HepG2 (cell line): ENCODE results near the gene PIP5KL1. TPM values are rescaled to one million over a fixed set of nuclear protein-coding genes. Genes with fewer than 3 reads are reported as not detected.

Experiments used
- BCL6 ChIP-seq: IDR thresholded peaks from 2 replicates; pipeline ENCODE4 v1.6.1; 2016; ENCODE audit warnings: missing genetic modification reagents, missing compliant biosample characterization
- DR1 ChIP-seq: sonication (generic); formaldehyde crosslinking; IDR thresholded peaks from 2 replicates; pipeline ENCODE4 v1.8.0; 2021; ENCODE audit warnings: mild to moderate bottlenecking, missing genetic modification reagents, inconsistent platforms
- EEA1 ChIP-seq: sonication (generic); formaldehyde crosslinking; IDR thresholded peaks from 2 replicates; pipeline ENCODE4 v1.5.1; 2020; ENCODE audit warnings: mild to moderate bottlenecking, missing genetic modification reagents, borderline replicate concordance
- EP300 ChIP-seq, 3 experiments: sonication (generic) in 1 of 3; formaldehyde crosslinking in 1 of 3; IDR thresholded peaks; 2 replicates each; pipeline versions ENCODE4 v1.5.1 to v1.6.1; 2011 to 2020; ENCODE audit warnings: low read depth in 2 of 3, low read length in 2 of 3, borderline replicate concordance in 1 of 3, improper control_type of control experiment in 1 of 3, mild to moderate bottlenecking in 1 of 3, missing genetic modification reagents in 1 of 3, moderate library complexity in 1 of 3
- HDAC1 ChIP-seq: sonication (generic); formaldehyde crosslinking; IDR thresholded peaks from 2 replicates; pipeline ENCODE4 v1.5.1; 2020; ENCODE audit warnings: mild to moderate bottlenecking, missing genetic modification reagents
- HNRNPUL1 ChIP-seq: fragments of 200-400 bp; formaldehyde crosslinking; IDR thresholded peaks from 2 replicates; pipeline ENCODE4 v1.6.1; 2017; ENCODE audit warnings: low read depth, mild to moderate bottlenecking, low read length, moderate library complexity
- KDM1A ChIP-seq: IDR thresholded peaks from 2 replicates; pipeline ENCODE4 v1.6.1; 2016; ENCODE audit warnings: missing compliant biosample characterization
- KLF12 ChIP-seq: sonication (generic); formaldehyde crosslinking; IDR thresholded peaks from 2 replicates; pipeline ENCODE4 v1.4.0; 2020; ENCODE audit warnings: missing genetic modification reagents, borderline replicate concordance
- NKX3-1 ChIP-seq: sonication (generic); formaldehyde crosslinking; IDR thresholded peaks from 2 replicates; pipeline ENCODE4 v1.5.0; 2020; ENCODE audit warnings: missing genetic modification reagents
- NR1H2 ChIP-seq: sonication (generic); formaldehyde crosslinking; IDR thresholded peaks from 2 replicates; pipeline ENCODE4 v1.8.1; 2022; ENCODE audit warnings: low read depth, missing genetic modification reagents, borderline replicate concordance
- NR2F6 ChIP-seq, 2 experiments: IDR thresholded peaks; 2 replicates each; pipeline ENCODE4 v1.6.1; 2016; ENCODE audit warnings: antibody characterized with exemption in 1 of 2, mild to moderate bottlenecking in 1 of 2
- TEAD3 ChIP-seq: optimal IDR thresholded peaks from 2 replicates; pipeline ENCODE3; 2016; ENCODE audit warnings: borderline replicate concordance
- YEATS4 ChIP-seq: sonication (generic); formaldehyde crosslinking; IDR thresholded peaks from 2 replicates; pipeline ENCODE4 v1.4.0; 2020; ENCODE audit warnings: missing genetic modification reagents, borderline replicate concordance
- ZBTB38 ChIP-seq: sonication (generic); formaldehyde crosslinking; IDR thresholded peaks from 2 replicates; pipeline ENCODE4 v1.5.1; 2020; ENCODE audit warnings: mild to moderate bottlenecking, missing genetic modification reagents
- ZBTB7A ChIP-seq: sonication (generic); formaldehyde crosslinking; IDR thresholded peaks from 2 replicates; pipeline ENCODE4 v1.8.0; 2022; ENCODE audit warnings: mild to moderate bottlenecking, missing genetic modification reagents
- ZNF326 ChIP-seq: sonication (generic); formaldehyde crosslinking; IDR thresholded peaks from 2 replicates; pipeline ENCODE4 v1.4.0; 2020; ENCODE audit warnings: missing genetic modification reagents, borderline replicate concordance
- ZNF431 ChIP-seq: sonication (generic); formaldehyde crosslinking; IDR thresholded peaks from 2 replicates; pipeline ENCODE4 v1.9.0; 2022; ENCODE audit warnings: missing genetic modification reagents, low read depth, mild to moderate bottlenecking, borderline replicate concordance
- ZNF44 ChIP-seq: sonication (generic); formaldehyde crosslinking; IDR thresholded peaks from 2 replicates; pipeline ENCODE4 v1.5.1; 2020; ENCODE audit warnings: mild to moderate bottlenecking, missing genetic modification reagents
- ZNF563 ChIP-seq: sonication (generic); formaldehyde crosslinking; IDR thresholded peaks from 2 replicates; pipeline ENCODE4 v1.8.0; 2022; ENCODE audit warnings: mild to moderate bottlenecking, moderate library complexity, missing genetic modification reagents
- ZNF607 ChIP-seq: sonication (generic); formaldehyde crosslinking; IDR thresholded peaks from 2 replicates; pipeline ENCODE4 v1.5.1; 2020; ENCODE audit warnings: missing genetic modification reagents, mild to moderate bottlenecking, borderline replicate concordance
- ZNF768 ChIP-seq: sonication (generic); formaldehyde crosslinking; IDR thresholded peaks from 2 replicates; pipeline ENCODE4 v1.4.0; 2020; ENCODE audit warnings: missing genetic modification reagents
- ZNF777 ChIP-seq: sonication (generic); formaldehyde crosslinking; IDR thresholded peaks from 2 replicates; pipeline ENCODE4 v1.4.0; 2020; ENCODE audit warnings: missing genetic modification reagents
- ZNF788 ChIP-seq: sonication (generic); formaldehyde crosslinking; IDR thresholded peaks from 2 replicates; pipeline ENCODE4 v1.5.0; 2020; ENCODE audit warnings: mild to moderate bottlenecking, missing genetic modification reagents, borderline replicate concordance
- polyA plus RNA-seq, 8 experiments: library from polyadenylated mRNA; depleted of rRNA in 3 of 8; stranded (reverse) in 7 of 8; unstranded in 1 of 8; fragments of >200 nt; fragmentation: Illumina TruSeq in 4 of 8; extraction: Trizol in 4 of 8; gene quantifications; 2 replicates each; pipeline versions ENCODE4 v1.2.1 to v1.2.3, GENCODE V29; 2011 to 2016; ENCODE audit warnings: low read depth in 4 of 8, missing spikeins in 1 of 8, mixed read lengths in 1 of 8; ENCODE audit not compliant: insufficient read depth in 1 of 8
- total RNA-seq, 5 experiments: library from RNA; depleted of rRNA; stranded (reverse); fragments of >200 nt; fragmentation: Illumina TruSeq; extraction: Trizol; gene quantifications; 2 replicates each; pipeline ENCODE4 v1.2.3, GENCODE V29; 2016; ENCODE audit warnings: low read depth in 1 of 5
- TF ChIP-seq, protein P1 (sequence below): sonication (generic); formaldehyde crosslinking; IDR thresholded peaks from 2 replicates; pipeline ENCODE4 v1.5.0; 2020; ENCODE audit warnings: missing genetic modification reagents
- TF ChIP-seq, protein P2 (sequence below): sonication (generic); formaldehyde crosslinking; IDR thresholded peaks from 2 replicates; pipeline ENCODE4 v1.8.0; 2022; ENCODE audit warnings: missing genetic modification reagents, mild to moderate bottlenecking, moderate library complexity, borderline replicate concordance
- TF ChIP-seq, protein P3 (sequence below): sonication (generic); formaldehyde crosslinking; IDR thresholded peaks from 2 replicates; pipeline ENCODE4 v1.4.0; 2020; ENCODE audit warnings: mild to moderate bottlenecking, missing genetic modification reagents

Gene PIP5KL1
- total and polyA plus RNA-seq, 2 of the 13 experiments (the other 11 are each of a cell fraction or from before 2014, with no cell fraction given), result 0.20 to 0.49 TPM

DNA sequence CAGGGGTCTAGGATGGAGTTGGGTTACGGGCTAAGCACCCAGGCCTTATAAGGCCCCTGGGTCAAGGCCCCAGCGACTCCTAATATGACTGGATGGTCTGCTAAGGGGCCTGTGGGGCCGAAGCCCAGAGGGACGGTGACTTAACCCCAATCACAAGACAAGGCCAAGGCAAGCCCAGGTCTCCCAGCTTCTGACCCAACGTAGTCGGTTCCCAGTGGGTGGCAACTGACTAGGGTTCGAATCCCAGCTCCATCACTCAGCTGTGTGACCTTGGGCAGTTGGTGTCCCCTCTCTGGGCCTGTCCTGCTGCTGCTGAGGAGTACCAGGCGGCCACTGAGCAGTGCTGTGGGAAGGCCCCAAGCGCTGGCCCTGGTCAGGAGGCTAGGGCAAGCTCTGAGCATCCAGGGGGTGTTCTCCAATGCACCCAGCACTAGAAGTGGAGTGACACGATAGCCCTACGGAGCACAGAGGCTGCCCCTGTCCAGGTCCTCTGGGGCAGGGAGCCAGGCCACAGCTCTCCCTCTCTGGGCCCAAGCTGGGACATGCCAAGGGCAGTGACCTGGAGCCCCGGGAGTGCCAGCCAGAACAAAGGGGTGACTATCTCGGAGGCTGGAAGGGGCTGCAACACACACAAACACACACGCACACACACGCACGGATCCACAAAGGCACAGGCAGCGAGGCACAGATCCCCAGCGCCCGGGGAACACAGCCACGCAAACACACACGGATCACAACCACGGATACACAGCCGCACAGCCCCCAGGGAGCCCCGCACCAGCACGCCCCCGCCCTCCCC, 53.6 kb downstream of the PIP5KL1 start (continued):
- no peak for TF ChIP-seq YEATS4 (CRISPR knock-in tag)
- TF ChIP-seq, protein P1, sequence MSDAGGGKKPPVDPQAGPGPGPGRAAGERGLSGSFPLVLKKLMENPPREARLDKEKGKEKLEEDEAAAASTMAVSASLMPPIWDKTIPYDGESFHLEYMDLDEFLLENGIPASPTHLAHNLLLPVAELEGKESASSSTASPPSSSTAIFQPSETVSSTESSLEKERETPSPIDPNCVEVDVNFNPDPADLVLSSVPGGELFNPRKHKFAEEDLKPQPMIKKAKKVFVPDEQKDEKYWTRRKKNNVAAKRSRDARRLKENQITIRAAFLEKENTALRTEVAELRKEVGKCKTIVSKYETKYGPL (CRISPR knock-in tag), result no peak
- no peak for TF ChIP-seq EP300 (IDR thresholded peaks at IDR 0.05; ENCODE audit: low read depth in 2 of 2, low read length in 2 of 2)
- TF ChIP-seq EP300 (CRISPR knock-in tag; IDR thresholded peaks at IDR 0.05; ENCODE audit: borderline replicate concordance), result no peak
- TF ChIP-seq ZNF326 (CRISPR knock-in tag), result no peak
- no peak for TF ChIP-seq BCL6
- TF ChIP-seq, protein P2, sequence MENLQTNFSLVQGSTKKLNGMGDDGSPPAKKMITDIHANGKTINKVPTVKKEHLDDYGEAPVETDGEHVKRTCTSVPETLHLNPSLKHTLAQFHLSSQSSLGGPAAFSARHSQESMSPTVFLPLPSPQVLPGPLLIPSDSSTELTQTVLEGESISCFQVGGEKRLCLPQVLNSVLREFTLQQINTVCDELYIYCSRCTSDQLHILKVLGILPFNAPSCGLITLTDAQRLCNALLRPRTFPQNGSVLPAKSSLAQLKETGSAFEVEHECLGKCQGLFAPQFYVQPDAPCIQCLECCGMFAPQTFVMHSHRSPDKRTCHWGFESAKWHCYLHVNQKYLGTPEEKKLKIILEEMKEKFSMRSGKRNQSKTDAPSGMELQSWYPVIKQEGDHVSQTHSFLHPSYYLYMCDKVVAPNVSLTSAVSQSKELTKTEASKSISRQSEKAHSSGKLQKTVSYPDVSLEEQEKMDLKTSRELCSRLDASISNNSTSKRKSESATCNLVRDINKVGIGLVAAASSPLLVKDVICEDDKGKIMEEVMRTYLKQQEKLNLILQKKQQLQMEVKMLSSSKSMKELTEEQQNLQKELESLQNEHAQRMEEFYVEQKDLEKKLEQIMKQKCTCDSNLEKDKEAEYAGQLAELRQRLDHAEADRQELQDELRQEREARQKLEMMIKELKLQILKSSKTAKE, result peak; percentile 43; the same call in 1 of the 2 replicates
- TF ChIP-seq ZBTB38 (CRISPR knock-in tag), result no peak
- TF ChIP-seq ZNF431 (CRISPR knock-in tag), result no peak
- peak; percentile 37; the same call in 1 of the 2 replicates for TF ChIP-seq ZNF788 (CRISPR knock-in tag)
- TF ChIP-seq ZNF44 (CRISPR knock-in tag), result no peak
- 0 out of 2 replicates have a peak, but pooled peaks have one; percentile 12 for TF ChIP-seq ZNF563
- 0 out of 2 replicates have a peak, but pooled peaks have one; percentile 22 for TF ChIP-seq KDM1A
- no peak for TF ChIP-seq KLF12 (CRISPR knock-in tag)
- TF ChIP-seq ZNF607 (CRISPR knock-in tag), result 0 out of 2 replicates have a peak, but pooled peaks have one; percentile 30
- TF ChIP-seq ZBTB7A, result no peak
- 0 out of 2 replicates have a peak, but pooled peaks have one; percentile 1 for TF ChIP-seq ZNF777 (CRISPR knock-in tag)
- no peak for TF ChIP-seq NKX3-1 (CRISPR knock-in tag)
- no peak for TF ChIP-seq NR2F6 (IDR thresholded peaks at IDR 0.05)
- no peak for TF ChIP-seq NR2F6 (CRISPR knock-in tag; IDR thresholded peaks at IDR 0.05)
- no peak for TF ChIP-seq NR1H2 (CRISPR knock-in tag)
- 0 out of 2 replicates have a peak, but pooled peaks have one; percentile 2 for TF ChIP-seq EEA1 (CRISPR knock-in tag)
- TF ChIP-seq DR1, result 0 out of 2 replicates have a peak, but pooled peaks have one; percentile 20
- TF ChIP-seq ZNF768, result peak; percentile 99
- TF ChIP-seq, protein P3, sequence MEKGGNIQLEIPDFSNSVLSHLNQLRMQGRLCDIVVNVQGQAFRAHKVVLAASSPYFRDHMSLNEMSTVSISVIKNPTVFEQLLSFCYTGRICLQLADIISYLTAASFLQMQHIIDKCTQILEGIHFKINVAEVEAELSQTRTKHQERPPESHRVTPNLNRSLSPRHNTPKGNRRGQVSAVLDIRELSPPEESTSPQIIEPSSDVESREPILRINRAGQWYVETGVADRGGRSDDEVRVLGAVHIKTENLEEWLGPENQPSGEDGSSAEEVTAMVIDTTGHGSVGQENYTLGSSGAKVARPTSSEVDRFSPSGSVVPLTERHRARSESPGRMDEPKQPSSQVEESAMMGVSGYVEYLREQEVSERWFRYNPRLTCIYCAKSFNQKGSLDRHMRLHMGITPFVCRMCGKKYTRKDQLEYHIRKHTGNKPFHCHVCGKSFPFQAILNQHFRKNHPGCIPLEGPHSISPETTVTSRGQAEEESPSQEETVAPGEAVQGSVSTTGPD (CRISPR knock-in tag), result no peak
- no peak for TF ChIP-seq HNRNPUL1
- TF ChIP-seq HDAC1, result no peak
- TF ChIP-seq TEAD3 (CRISPR knock-in tag), result peak; percentile 22
